MM.1S (cell line): ENCODE results near the gene SLC18A3.

ENCODE experiments used
- DNase-seq: peaks from one replicate; pipeline ENCODE4 v3.0.0-alpha.2; 2015
- H2AFZ ChIP-seq: fragments of 300-600 bp; sonication (generic); 2 replicates; pipeline ENCODE4 v1.6.0; 2016; ENCODE audit warnings: antibody characterized with exemption, low read length
- H3F3A ChIP-seq: fragments of 300-600 bp; sonication (generic); 2 replicates; pipeline ENCODE4 v1.6.1; 2016; ENCODE audit warnings: mild to moderate bottlenecking, antibody characterized with exemption, low read length, moderate library complexity, mixed read lengths; ENCODE audit not compliant: insufficient read depth
- H3K27ac ChIP-seq: fragments of 300-600 bp; sonication (generic); 2 replicates; pipeline ENCODE4 v1.5.1; 2016; ENCODE audit warnings: mild to moderate bottlenecking, low read length
- H3K27me3 ChIP-seq: fragments of 300-600 bp; sonication (generic); replicated peaks from 2 replicates; pipeline ENCODE4 v1.6.0; 2016; ENCODE audit warnings: low read length; ENCODE audit not compliant: insufficient read depth
- H3K36me3 ChIP-seq: fragments of 300-600 bp; sonication (generic); replicated peaks from 2 replicates; pipeline ENCODE4 v1.6.1; 2016; ENCODE audit warnings: mild to moderate bottlenecking, low read length, mixed read lengths; ENCODE audit not compliant: insufficient read depth
- H3K4me1 ChIP-seq: fragments of 300-600 bp; sonication (generic); 2 replicates; pipeline ENCODE4 v1.6.1; 2016; ENCODE audit warnings: low read length, mixed read lengths
- H3K4me2 ChIP-seq: fragments of 300-600 bp; sonication (generic); 2 replicates; pipeline ENCODE4 v1.6.0; 2016; ENCODE audit warnings: low read depth, low read length
- H3K4me3 ChIP-seq: fragments of 300-600 bp; sonication (generic); 2 replicates; pipeline ENCODE4 v1.5.1; 2016; ENCODE audit warnings: low read length, mixed read lengths
- H3K79me2 ChIP-seq: fragments of 300-600 bp; sonication (generic); 2 replicates; pipeline ENCODE4 v1.6.1; 2016; ENCODE audit warnings: mixed run types, low read length, mixed read lengths
- H3K9ac ChIP-seq: fragments of 300-600 bp; sonication (generic); 2 replicates; pipeline ENCODE4 v1.6.1; 2016; ENCODE audit warnings: low read length, mixed read lengths
- H3K9me2 ChIP-seq: fragments of 300-600 bp; sonication (generic); replicated peaks from 2 replicates; pipeline ENCODE4 v1.6.1; 2016; ENCODE audit warnings: mild to moderate bottlenecking, low read length, mixed read lengths; ENCODE audit not compliant: insufficient read depth
- H3K9me3 ChIP-seq: fragments of 300-600 bp; sonication (generic); replicated peaks from 2 replicates; pipeline ENCODE4 v1.6.1; 2016; ENCODE audit warnings: mild to moderate bottlenecking, low read length, mixed read lengths; ENCODE audit not compliant: insufficient read depth
- H4K20me1 ChIP-seq: fragments of 300-600 bp; sonication (generic); 2 replicates; pipeline ENCODE4 v1.6.1; 2016; ENCODE audit warnings: mild to moderate bottlenecking, low read length, moderate library complexity, mixed read lengths; ENCODE audit not compliant: insufficient read depth
- CTCF ChIP-seq: fragments of 300-600 bp; sonication (generic); IDR thresholded peaks from 2 replicates; pipeline ENCODE4 v1.5.1; 2016; ENCODE audit warnings: antibody characterized with exemption, low read length, mixed read lengths
- EZH2 ChIP-seq: fragments of 300-600 bp; sonication (generic); optimal IDR thresholded peaks from 2 replicates; pipeline ENCODE3; 2017; ENCODE audit warnings: low read depth, mild to moderate bottlenecking, antibody characterized with exemption, low read length, mixed read lengths
- EZH2phosphoT487 ChIP-seq: fragments of 300-600 bp; sonication (generic); IDR thresholded peaks from 2 replicates; pipeline ENCODE4 v1.6.1; 2018; ENCODE audit warnings: antibody characterized with exemption, low read length

SLC18A3 gene

GRCh38 chr10:49610114-49610457 is at the start of gene SLC18A3:
TSS of gene SLC18A3 (plus strand) at chr10:49610310. CDS start at chr10:49610741, 431 bp downstream.
- Histone ChIP-seq H4K20me1 (no peaks in the 10 kb centered on the region), H3K4me2 (no peak within 1 kb of the TSS), H3K79me2 (no peaks in the 10 kb centered on the region), H3K9me2 (no peaks in the 10 kb centered on the region), H3K4me3 (no peak within 1 kb of the TSS), H3F3A (no peaks in the 10 kb centered on the region), H3K36me3 (no peaks in the 10 kb centered on the region), H2AFZ (no peak within 1 kb of the TSS), H3K27me3 (peaks cover 11% of the 10 kb centered on the region), H3K4me1 (no peaks in the 10 kb centered on the region), H3K9me3 (no peaks in the 10 kb centered on the region), H3K27ac (no peak within 1 kb of the TSS), H3K9ac (no peak within 1 kb of the TSS)
- TF ChIP-seq EZH2 (no peak), EZH2phosphoT487 (no peak), CTCF (no peak)
- no peak for DNase-seq

- Histone ChIP-seq H4K20me1 (no peaks in the 10 kb centered on the region), H3K9me3 (no peaks in the 10 kb centered on the region), H3K36me3 (no peaks in the 10 kb centered on the region), H3K4me3 (no peak overlapping the region), H3K79me2 (no peaks in the 10 kb centered on the region), H3K4me1 (no peaks in the 10 kb centered on the region), H3K9ac (no peak overlapping the region), H3K4me2 (no peak overlapping the region), H3F3A (no peaks in the 10 kb centered on the region), H3K9me2 (no peaks in the 10 kb centered on the region), H2AFZ (no peak overlapping the region), H3K27ac (no peak overlapping the region), H3K27me3 (no peaks in the 10 kb centered on the region)
- DNase-seq: no peak
- no peak for TF ChIP-seq EZH2phosphoT487
- no peak for TF ChIP-seq EZH2
- TF ChIP-seq CTCF: no peak
Observed at GRCh38 chr10:49560526-49560925, 49.6 kb upstream of the SLC18A3 start.

- Histone ChIP-seq H3K9me3 (no peaks in the 10 kb centered on the region), H3K4me1 (no peaks in the 10 kb centered on the region), H3F3A (no peaks in the 10 kb centered on the region), H3K36me3 (no peaks in the 10 kb centered on the region), H2AFZ (no peak overlapping the region), H3K9me2 (no peaks in the 10 kb centered on the region), H3K27me3 (no peaks in the 10 kb centered on the region), H3K9ac (no peak overlapping the region), H3K27ac (no peak overlapping the region), H4K20me1 (no peaks in the 10 kb centered on the region), H3K4me3 (no peak overlapping the region), H3K4me2 (no peak overlapping the region), H3K79me2 (no peaks in the 10 kb centered on the region)
- no peak for DNase-seq
- TF ChIP-seq CTCF: no peak
- no peak for TF ChIP-seq EZH2phosphoT487
- no peak for TF ChIP-seq EZH2
Observed at GRCh38 chr10:49562893-49563292, 47.2 kb upstream of the SLC18A3 start.
